Measurements from ENCODE around the gene C1QTNF3.
"Not testable (repeated sequence)": the region's sequence is repeated elsewhere in the genome, so short reads cannot be mapped to it uniquely, and the experiment has no call there.

C1QTNF3 gene

DNA sequence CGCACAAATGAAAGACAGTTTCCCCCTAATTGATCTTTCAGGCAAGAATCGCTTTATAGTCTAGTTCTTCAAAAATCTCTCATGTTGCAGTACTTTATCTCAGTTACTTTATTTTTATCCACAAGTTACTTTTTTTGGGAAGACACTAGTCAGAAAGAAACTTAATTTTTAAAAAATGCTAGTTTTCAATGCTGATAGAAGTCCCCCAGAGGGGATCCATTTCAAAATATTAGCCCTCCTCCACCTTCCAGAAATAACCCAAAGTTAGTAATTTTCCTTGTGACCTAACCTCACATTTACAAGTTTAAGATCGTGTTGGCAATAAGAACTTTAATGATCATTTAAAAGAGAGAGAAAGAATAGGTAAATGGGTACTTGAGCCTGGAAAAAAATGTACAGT lies 11.0 kb downstream of the C1QTNF3 start:
- TF ChIP-seq POLR2AphosphoS5 (IDR thresholded peaks at IDR 0.05; ENCODE audit: low read depth, low read length) (no peak), TAF1 (IDR thresholded peaks at IDR 0.05; ENCODE audit: borderline replicate concordance, low read depth, low read length) (no peak), POLR2A (IDR thresholded peaks at IDR 0.05; ENCODE audit: low read depth, low read length) (no peak)
- DNase-seq (ENCODE audit: insufficient read length), result no peak
- no peak for FAIRE-seq

DNA sequence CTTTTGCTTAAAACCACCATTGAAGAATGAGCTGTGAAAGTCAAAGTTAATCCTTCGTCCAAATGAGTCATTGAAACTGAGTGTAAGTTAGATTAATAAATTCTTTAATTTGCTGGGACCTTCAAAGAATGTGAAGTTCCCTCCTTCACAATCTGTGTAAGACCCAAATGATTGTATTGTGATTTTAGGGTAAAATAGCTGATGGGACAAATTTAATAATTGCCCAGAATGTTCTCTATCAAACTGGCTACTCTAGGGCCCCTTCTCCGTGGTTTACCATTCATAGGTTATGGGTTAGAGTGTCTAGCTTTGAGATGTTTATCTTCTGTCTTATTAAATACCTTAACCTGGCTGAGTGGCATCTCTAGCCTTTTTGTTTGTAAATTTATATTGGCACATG lies 11.9 kb downstream of the C1QTNF3 start:
- DNase-seq (ENCODE audit: insufficient read length) (no peak), FAIRE-seq (no peak)
- TF ChIP-seq TAF1 (IDR thresholded peaks at IDR 0.05; ENCODE audit: borderline replicate concordance, low read depth, low read length) (no peak), POLR2A (IDR thresholded peaks at IDR 0.05; ENCODE audit: low read depth, low read length) (no peak), POLR2AphosphoS5 (IDR thresholded peaks at IDR 0.05; ENCODE audit: low read depth, low read length) (no peak)

DNA sequence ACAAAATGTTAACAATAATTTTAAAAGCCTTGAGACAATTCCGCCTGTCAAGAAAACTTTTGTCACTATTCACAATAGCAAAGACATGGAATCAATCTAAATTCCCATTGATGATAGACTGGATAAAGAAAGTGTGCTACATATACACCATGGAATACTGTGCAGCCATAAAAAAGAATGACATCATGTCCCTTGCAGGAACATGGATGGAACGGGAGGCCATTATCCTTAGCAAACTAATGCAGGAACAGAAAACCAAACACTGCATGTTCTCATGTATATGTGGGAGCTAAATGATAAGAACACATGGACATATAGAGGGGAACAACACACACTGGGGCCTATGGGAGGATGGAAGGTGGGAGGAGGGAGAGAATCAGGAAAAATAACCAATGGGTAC lies 12.4 kb downstream of the C1QTNF3 start:
- FAIRE-seq, result not testable (repeated sequence)

DNA sequence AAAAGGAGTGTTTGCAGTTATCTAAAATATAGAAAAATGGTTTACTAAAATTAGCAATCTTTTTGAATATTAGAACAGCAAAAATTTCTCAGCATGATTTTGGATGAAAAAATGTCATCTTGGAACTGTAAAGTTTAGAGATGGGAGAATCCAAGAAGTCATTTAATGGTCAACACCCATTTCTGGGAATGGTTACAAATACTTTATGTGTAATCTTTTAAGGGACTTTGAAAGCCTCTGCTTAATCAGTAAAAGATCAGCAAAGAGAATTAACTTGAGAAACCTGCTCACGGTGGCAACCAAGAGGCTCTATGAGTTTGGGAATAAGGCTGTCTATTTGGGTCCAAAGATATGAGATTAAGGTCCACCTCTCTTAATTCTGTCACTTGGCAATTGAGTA lies 13.0 kb downstream of the C1QTNF3 start:
- TF ChIP-seq POLR2AphosphoS5 (IDR thresholded peaks at IDR 0.05; ENCODE audit: low read depth, low read length) (no peak), TAF1 (IDR thresholded peaks at IDR 0.05; ENCODE audit: borderline replicate concordance, low read depth, low read length) (no peak), POLR2A (IDR thresholded peaks at IDR 0.05; ENCODE audit: low read depth, low read length) (no peak)
- DNase-seq (ENCODE audit: insufficient read length) (no peak), FAIRE-seq (no peak)

More for the DNA sequence above, 12.4 kb downstream of the C1QTNF3 start:
- not testable (repeated sequence) for DNase-seq (ENCODE audit: insufficient read length)

DNA sequence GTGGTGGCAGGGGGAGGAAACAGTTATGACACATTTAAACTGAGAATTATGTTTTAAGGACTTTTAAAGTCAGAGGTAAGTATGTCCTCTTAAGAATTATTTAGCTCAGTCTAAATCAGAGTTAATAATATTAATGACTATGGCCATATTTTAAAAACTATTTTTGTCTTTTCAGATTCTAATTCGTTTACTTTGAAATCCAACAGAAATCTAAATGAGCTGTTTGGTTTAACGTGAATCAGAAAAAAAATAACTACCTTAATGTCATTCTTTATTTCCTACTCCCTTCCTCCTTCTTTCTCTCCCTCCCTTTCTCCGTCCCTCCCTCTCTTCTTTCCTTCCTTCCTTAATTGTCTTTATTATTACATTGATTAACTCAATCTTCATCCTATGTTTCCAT lies 14.7 kb downstream of the C1QTNF3 start:
- DNase-seq (ENCODE audit: insufficient read length) (no peak), FAIRE-seq (no peak)
- TF ChIP-seq POLR2A (IDR thresholded peaks at IDR 0.05; ENCODE audit: low read depth, low read length) (no peak), TAF1 (IDR thresholded peaks at IDR 0.05; ENCODE audit: borderline replicate concordance, low read depth, low read length) (no peak)

DNA sequence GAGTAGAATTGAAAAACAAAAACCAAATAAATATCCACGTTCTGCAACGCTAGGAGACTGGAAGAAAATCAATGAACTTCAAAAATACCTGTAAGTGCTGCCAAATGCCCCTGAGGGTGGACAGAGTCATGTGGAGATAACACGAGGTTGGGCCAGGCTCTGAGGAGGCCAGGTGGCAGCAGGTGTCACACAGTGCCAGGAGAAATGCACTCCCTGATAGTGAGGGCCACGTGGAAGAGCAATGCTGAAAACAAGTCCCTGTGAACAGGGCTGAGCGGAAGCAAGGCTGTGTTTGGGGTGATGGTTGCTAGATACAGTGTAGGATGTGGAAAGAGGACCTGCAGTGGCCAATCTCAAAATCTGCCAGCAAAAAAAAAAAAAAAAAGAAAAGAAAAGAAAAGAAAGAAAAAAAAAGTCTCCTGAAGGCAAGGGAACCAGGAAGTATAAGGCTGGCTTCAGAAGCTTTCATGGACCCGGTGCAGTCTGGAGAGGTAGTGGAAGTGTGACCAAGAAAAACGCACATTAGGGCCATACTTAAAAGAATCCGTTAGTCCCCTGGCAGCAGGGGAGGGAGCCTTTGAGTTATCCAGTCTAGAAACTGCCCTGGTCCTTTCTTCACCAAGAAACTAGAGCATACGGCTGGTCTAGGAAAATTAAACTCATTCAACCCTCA lies 16.8 kb downstream of the C1QTNF3 start:
- DNase-seq (ENCODE audit: insufficient read length) (no peak), FAIRE-seq (no peak)
- TF ChIP-seq POLR2AphosphoS5 (IDR thresholded peaks at IDR 0.05; ENCODE audit: low read depth, low read length) (no peak), POLR2A (IDR thresholded peaks at IDR 0.05; ENCODE audit: low read depth, low read length) (no peak), TAF1 (IDR thresholded peaks at IDR 0.05; ENCODE audit: borderline replicate concordance, low read depth, low read length) (no peak)

DNA sequence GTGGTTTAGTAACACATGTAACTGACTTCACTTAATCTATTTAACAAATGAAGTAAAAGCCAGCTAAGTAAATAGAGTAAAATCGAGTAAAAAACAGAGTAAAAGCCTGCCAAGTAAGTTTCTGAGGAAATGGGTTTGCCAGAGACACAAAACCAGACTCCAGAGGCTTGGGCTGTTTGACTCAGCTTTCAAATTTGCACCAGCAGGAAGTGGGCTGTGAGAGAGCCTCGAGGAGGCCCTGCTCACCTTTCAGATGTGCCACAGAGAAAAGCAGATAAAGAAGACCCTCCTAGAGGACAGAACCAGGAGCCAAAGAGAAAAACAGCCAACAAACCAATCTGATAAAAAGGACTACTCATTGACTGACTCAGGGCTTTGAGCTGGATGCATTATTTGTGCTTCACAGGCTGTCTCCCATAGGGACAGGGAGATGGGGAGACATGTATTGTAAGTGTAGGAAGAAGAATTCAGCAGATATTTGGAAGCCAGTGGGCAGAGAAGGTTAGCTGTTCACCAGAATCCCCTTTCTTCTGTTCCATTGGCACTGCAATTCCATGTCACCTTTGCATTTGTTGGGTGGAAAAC lies 20.8 kb downstream of the C1QTNF3 start:
- DNase-seq (ENCODE audit: insufficient read length) (no peak), FAIRE-seq (no peak)
- TF ChIP-seq TAF1 (IDR thresholded peaks at IDR 0.05; ENCODE audit: borderline replicate concordance, low read depth, low read length) (no peak), POLR2A (IDR thresholded peaks at IDR 0.05; ENCODE audit: low read depth, low read length) (no peak), POLR2AphosphoS5 (IDR thresholded peaks at IDR 0.05; ENCODE audit: low read depth, low read length) (no peak)

DNA sequence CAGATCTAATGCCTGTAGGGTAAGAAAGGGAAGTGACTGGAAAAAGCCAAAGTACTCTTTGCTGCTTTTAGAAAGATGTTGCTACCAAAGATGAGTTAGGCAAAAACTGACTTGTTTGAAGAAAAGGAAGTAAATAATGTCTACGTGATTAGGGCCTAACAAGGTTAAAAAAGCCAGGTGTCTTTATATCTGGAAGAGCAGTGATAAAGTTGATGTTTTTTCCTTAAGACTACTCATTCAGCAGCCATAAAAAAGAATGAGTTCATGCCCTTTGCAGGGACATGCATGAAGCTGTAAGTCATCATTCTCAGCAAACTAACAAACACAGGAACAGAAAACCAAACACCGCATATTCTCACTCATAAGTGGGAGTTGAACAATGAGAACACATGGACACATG lies 21.7 kb downstream of the C1QTNF3 start:
- FAIRE-seq (no peak), DNase-seq (ENCODE audit: insufficient read length) (no peak)

DNA sequence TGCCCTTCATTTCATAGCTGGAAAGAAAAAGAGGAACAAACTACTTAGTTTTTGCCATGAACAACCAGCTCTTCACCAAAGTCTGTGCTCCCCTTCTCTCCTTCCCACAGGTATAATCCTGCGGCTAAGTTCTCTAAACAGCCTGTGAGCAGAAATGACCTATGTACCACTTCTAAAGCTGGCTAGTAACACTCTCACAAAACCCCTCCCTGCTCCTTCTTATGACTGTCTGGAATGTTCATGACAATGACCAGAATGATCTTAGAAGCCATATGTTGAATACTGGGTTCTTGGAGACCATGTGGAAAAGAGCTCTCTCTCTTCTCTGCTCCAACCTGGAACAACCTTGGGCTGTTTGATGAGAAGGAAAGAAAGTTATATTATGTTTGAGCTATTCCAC lies 22.3 kb downstream of the C1QTNF3 start:
- DNase-seq (ENCODE audit: insufficient read length) (no peak), FAIRE-seq (no peak)
- TF ChIP-seq POLR2A (IDR thresholded peaks at IDR 0.05; ENCODE audit: low read depth, low read length) (no peak), TAF1 (IDR thresholded peaks at IDR 0.05; ENCODE audit: borderline replicate concordance, low read depth, low read length) (no peak), POLR2AphosphoS5 (IDR thresholded peaks at IDR 0.05; ENCODE audit: low read depth, low read length) (no peak)

More for the DNA sequence above, 21.7 kb downstream of the C1QTNF3 start:
- TF ChIP-seq POLR2A (IDR thresholded peaks at IDR 0.05; ENCODE audit: low read depth, low read length), result no peak
- no peak for TF ChIP-seq TAF1 (IDR thresholded peaks at IDR 0.05; ENCODE audit: borderline replicate concordance, low read depth, low read length)
- no peak for TF ChIP-seq POLR2AphosphoS5 (IDR thresholded peaks at IDR 0.05; ENCODE audit: low read depth, low read length)

DNA sequence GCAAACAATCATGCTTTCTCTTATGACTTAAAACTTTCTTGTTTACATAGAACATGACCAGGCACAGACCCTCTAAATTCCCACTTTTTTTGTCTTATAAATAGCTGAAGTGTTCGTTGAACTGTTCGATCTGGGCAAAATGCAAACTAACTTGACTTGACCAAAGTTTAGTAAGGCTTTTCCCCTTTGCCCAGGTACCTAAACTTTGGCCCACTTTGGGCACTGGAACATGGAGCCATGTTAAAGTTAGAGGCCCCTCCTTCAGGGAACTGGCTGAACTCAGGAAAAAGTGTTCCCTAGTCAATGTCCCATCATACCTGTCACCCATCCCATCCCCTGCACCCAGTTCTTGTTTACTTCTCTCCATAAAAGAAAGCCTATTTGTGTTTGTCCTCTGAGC lies 25.8 kb downstream of the C1QTNF3 start:
- DNase-seq (ENCODE audit: insufficient read length) (no peak), FAIRE-seq (no peak)
- no peak for TF ChIP-seq TAF1 (IDR thresholded peaks at IDR 0.05; ENCODE audit: borderline replicate concordance, low read depth, low read length)
- TF ChIP-seq POLR2A (IDR thresholded peaks at IDR 0.05; ENCODE audit: low read depth, low read length), result no peak
- no peak for TF ChIP-seq POLR2AphosphoS5 (IDR thresholded peaks at IDR 0.05; ENCODE audit: low read depth, low read length)

DNA sequence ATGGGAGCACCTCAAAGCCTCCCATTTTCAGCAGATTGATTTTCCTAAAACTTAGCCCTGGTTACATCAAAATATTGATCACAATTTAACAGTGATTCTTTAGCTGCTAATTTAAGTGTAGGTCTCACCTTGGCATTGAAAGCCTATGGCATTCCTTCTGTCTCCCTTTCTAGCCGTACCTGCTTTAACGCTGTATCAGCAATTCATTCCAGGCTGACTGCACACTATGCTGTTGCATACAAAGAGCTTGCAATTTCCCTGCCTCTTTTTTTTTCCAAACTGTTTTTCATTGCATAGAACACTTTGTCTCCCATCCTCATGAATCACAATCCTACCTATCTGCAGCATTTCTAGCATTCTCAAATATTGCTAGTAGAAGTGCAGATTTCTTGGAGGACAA lies 26.3 kb downstream of the C1QTNF3 start:
- no peak for DNase-seq (ENCODE audit: insufficient read length)
- FAIRE-seq, result no peak
- no peak for TF ChIP-seq POLR2A (IDR thresholded peaks at IDR 0.05; ENCODE audit: low read depth, low read length)
- no peak for TF ChIP-seq TAF1 (IDR thresholded peaks at IDR 0.05; ENCODE audit: borderline replicate concordance, low read depth, low read length)
- TF ChIP-seq POLR2AphosphoS5 (IDR thresholded peaks at IDR 0.05; ENCODE audit: low read depth, low read length), result no peak

DNA sequence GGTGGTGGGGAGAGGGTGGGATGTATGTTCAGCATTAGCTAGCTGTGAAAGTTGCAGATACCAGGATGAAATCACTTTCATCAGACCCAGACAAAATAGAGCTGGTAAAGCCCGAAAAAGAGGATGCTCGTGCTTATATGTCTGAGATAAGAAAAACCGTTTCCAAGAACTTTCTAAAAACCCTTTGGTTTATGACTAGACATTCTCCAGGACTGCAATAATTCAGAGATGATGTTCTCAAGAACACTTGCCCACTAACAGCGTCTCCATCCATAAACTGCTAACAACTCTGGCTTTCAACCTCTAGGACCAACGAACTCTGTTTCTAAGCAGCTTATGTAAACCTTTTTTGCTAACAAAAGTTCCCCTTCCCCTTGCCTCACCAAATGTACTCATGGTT lies 26.8 kb downstream of the C1QTNF3 start:
- TF ChIP-seq POLR2A (IDR thresholded peaks at IDR 0.05; ENCODE audit: low read depth, low read length), result no peak
- no peak for TF ChIP-seq POLR2AphosphoS5 (IDR thresholded peaks at IDR 0.05; ENCODE audit: low read depth, low read length)
- no peak for TF ChIP-seq TAF1 (IDR thresholded peaks at IDR 0.05; ENCODE audit: borderline replicate concordance, low read depth, low read length)
- no peak for FAIRE-seq
- no peak for DNase-seq (ENCODE audit: insufficient read length)

All from GM12892 (cell line).